HG03565 (cell line): ENCODE data around the gene NEDD4L.
"Not testable (repeated sequence)": the region's sequence is repeated elsewhere in the genome, so short reads cannot be mapped to it uniquely, and the experiment has no call there.

Experiments used
- ATAC-seq: cut with Tn5 transposase; IDR thresholded peaks from one replicate; pipeline ENCODE4 v1.9.1; 2021; ENCODE audit warnings: mild to moderate bottlenecking, moderate library complexity; ENCODE audit not compliant: unreplicated experiment

The NEDD4L gene

GRCh38 chr18:58408665-58409064, 364.6 kb downstream of the NEDD4L start:
- ATAC-seq = no peak

- no peak for ATAC-seq
Observed at GRCh38 chr18:58409802-58410445, 365.9 kb downstream of the NEDD4L start.

DNA sequence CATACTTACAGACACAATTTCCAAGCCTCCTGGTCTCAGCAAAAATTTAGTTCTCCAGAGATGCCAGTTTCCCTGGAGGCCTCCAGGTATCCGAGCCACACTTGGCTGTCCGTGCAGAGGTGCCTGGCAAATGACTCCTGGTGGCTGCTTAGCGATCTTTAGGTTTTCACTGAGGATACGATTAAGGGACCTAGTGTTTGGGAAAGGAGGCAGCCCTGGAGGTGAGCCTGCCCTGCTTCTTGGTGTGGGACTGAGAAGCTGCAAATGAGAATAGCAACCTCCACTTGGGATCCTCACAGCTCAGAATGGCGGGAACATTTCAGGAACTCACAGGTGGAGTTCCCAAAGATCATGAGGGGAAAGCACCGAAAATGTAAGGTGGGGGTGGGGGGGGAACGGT, 367.3 kb downstream of the NEDD4L start:
- ATAC-seq = no peak

DNA sequence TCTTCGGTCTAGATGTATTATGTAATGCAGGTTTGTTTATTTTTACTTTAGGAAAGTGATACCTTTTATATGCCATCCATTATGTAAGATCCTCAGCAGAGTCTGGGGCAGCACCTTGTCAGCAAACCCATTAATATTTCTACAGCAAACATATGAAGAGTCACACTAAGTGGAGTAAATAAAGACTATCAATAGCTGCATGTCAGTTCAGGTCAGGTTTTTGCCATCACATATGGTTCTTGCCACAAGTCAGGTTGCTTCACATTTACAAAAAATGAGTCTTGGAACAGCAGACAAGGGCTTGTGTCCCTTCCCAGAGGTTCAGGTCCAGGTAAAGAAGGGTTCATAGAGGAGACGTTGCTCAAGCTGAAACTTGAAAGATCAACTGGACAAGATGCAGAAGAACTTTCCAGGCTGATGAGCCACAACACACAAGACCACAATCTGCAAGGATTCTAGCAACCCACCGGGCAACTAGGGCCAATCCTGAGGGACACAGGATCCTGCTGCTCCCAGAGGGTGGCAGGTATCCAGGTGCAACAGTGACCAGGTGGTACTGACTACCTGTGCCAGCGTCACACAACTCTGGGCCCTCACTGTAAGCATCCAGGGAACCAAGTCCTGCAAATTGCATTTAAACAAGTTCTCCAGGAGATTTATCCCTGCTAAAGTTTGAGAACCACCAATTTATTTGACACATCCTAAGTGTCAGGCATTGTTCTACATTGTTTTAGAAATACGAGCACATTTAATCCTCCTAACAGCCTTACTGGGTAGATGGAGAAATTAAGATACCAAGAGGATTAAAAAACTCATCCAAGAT, 369.0 kb downstream of the NEDD4L start:
- no peak for ATAC-seq

DNA sequence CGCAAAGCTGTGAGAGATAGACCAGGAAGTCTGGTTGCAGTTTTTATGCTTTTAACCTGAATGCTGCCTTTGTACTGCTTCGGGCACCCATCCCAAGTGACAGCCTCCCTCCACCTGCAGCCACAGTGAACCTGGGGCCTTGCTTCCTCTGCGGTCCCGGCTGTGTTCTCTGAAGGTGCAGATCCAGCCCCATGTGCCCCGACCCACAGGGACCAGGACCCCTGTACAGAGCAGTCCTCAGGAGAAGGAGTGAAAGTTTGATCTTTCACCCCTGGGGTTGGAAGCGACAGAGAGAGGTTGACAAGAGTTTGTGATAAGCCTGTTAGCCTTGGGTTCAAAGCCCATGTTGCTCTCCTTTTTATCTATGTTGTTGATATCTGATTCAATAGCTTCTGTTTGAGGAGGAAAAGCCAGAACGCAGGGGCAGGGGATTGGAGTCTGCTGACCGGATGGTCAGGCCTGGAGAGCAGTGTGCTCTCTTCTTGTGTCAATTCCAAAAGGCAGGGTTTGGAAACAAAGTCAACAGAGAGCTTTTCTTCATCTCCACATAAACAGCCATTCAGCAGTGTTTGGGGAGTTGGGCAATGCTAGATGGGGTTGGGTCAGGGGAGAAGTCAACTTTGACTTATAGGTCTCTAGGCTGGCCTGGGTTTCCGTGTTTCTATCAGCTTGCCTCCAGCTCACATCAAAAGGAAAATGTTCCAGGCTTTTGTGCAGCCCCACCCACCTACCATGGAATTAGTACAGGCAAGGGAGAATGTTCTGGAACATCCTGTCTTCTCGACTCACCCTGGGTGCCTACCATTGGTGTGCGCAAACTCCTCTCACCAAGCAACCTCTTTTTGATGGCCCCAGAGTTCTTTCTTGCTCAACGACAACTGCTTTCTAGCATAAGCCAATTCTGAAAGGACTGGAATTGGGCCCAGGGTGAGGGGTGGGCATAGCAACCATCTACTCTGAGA, 369.9 kb downstream of the NEDD4L start:
- ATAC-seq = no peak

DNA sequence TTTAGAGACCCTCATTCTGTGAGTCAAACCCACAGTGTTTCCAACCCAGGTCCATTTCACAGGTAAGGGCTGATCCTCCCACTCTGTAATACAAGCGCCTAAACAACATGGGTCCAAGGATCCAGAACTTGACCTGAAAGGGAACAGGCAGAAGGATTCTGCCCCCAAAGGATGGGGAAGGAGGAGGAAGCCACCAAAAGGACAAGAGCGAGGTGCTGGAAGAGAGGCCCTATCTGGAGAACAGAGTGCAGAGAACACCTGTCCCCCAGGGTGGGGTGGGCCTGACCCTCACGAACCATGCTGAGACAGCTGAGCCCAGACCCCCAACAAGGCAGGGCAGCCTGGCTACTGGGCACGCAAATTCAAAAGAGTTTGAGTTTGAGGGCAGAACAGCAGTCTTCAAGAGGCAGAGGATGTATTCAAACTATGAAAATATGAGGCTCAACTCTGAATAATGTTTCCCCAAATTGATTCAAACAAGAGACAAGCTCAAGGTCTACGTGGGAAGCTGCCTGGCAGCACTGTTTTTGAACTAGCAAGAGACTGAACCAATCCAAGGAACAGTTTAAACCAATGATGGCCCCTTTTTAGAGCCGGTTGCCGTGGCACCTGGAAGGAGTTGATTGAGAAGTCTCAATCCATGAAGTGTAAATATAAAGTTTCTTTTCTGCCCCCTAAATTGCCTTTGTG, 372.1 kb downstream of the NEDD4L start:
- no peak for ATAC-seq

GRCh38 chr18:58416704-58417683, 373.0 kb downstream of the NEDD4L start:
- ATAC-seq = no peak

DNA sequence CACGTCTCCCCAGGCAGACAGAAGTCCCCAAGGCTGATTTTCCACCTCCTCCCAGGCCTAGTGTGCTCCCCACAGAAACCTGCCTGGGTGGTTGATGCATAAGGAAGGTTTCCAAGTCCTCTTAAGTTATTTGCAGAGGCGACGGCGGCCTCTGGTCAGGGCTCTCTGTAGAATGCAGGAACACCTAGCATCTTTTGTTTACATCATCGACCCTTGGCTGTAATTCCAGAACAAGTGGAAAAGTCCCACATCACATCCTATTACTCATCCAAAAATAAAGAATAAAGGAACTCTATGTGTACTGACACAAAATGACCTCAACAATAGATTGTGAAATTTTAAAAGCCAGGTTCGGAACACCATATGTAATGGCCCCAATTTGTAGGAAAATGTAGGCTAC, 373.7 kb downstream of the NEDD4L start:
- no peak for ATAC-seq

GRCh38 chr18:58418361-58418760, 374.3 kb downstream of the NEDD4L start:
- ATAC-seq = no peak

GRCh38 chr18:58419587-58420199, 375.7 kb downstream of the NEDD4L start:
- no peak for ATAC-seq

DNA sequence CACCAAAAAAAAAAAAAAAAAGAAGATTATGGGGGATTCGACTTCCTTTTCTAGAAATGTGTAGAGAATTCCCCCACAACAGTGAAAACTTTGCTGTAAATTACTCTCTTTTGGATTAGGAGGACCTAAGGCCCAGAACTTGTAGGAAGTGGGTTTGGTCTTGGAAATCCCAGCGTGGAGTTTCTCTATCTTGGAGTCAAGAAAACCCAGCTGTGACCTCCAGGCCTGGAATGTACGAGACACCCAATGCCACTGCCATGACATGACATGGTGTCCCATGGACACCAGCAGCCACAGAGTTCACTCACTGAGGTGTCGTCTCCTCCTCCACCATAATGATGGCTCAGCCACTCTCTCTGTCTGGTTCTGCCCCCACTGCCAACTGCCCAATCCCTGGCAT, 382.6 kb downstream of the NEDD4L start:
- no peak for ATAC-seq

- no peak for ATAC-seq
Observed at GRCh38 chr18:58427321-58427720, 383.3 kb downstream of the NEDD4L start.

DNA sequence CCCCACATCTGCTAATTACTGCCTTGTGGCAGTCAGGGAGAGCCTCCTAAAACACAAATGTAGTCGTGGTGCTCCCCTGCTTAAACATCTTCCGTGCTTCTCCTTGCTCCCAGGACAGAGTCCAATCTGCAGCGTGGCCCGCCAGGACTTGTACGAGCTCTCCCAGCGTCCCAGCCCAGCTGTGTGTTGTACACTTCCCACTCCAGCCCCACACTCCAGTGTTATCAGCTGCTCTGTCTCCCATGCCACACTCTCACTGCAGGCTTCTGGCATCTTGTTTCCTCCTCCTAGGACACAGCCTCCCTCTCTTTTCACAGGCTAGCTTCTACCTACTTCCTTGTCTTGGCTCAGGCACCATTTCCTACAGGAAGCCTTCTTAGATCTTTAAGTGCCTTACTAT, 385.4 kb downstream of the NEDD4L start:
- ATAC-seq = no peak

GRCh38 chr18:58431215-58431614, 387.2 kb downstream of the NEDD4L start:
- ATAC-seq = no peak

DNA sequence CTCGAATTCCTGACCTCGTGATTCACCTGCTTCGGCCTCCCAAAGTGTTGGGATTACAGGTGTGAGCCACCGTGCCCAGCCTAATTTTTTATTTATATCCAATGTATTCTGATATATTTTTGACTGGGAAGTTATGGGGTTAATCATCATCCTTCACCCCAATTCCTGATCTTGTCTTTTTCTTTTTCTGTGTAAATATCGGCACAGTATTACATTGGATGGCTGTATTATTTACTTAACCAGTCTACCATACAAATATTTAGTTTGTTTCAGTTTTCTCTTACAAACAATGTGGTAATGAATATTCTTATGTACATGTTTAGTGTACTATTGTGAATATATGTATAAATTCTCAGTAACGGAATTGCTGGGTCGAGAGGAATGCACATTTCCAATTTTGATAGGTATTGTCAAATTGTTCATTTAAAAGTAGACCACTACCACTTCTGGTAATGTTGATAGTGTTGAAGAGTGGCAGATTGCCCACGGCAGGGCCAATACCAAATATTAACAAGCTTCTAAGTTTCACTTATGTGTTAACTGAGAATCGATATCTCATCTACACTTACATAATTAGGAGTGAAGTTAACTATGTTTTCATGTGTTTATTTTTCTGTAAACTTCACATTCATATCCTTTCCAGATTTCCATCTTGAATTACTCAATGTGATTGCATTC, 388.2 kb downstream of the NEDD4L start:
- no peak for ATAC-seq

GRCh38 chr18:58435221-58436005, 391.4 kb downstream of the NEDD4L start:
- ATAC-seq = not testable (repeated sequence)

- ATAC-seq = no peak
Observed at GRCh38 chr18:58438161-58438957, 394.3 kb downstream of the NEDD4L start.
